GM12872 (cell line): ENCODE results near the gene IPO4.

ENCODE experiments used
- CTCF ChIP-seq: IDR thresholded peaks from 3 replicates; pipeline ENCODE4 v1.5.1; 2011; ENCODE audit warnings: low read depth, mild to moderate bottlenecking, low read length, moderate library complexity; ENCODE audit not compliant: insufficient read depth

IPO4 gene

GRCh38 chr14:24198814-24199524, 10.4 kb upstream of the IPO4 start:
- TF ChIP-seq CTCF = no peak

- no peak for TF ChIP-seq CTCF
Measured at GRCh38 chr14:24197056-24197450, 8.4 kb upstream of the IPO4 start.

- TF ChIP-seq CTCF = no peak
Measured at GRCh38 chr14:24196071-24197055, 7.7 kb upstream of the IPO4 start.

- no peak for TF ChIP-seq CTCF
Measured at GRCh38 chr14:24195186-24196070, 6.8 kb upstream of the IPO4 start, which contains the start of gene TM9SF1. TSS of gene TM9SF1 (minus strand) at chr14:24195441. CDS start at chr14:24195019, 422 bp downstream.

GRCh38 chr14:24194873-24195185, 6.2 kb upstream of the IPO4 start:
- no peak for TF ChIP-seq CTCF

- TF ChIP-seq CTCF = no peak
Measured at GRCh38 chr14:24194186-24194872, 5.7 kb upstream of the IPO4 start.
